Measurements from ENCODE around the gene THADA.

Gene THADA

GRCh38 chr2:43258547-43259156 is 337.2 kb downstream of the THADA start:
- Histone ChIP-seq H3K4me1 (ENCODE audit: control extremely low read depth in 1 of 4, control insufficient read depth in 4 of 4, insufficient read depth in 4 of 4, low read length in 3 of 4) (peaks cover 0 to 5% (median 0%) of the 10 kb centered on the region in 4 experiments), H3K36me3 (ENCODE audit: control insufficient read depth in 4 of 4, insufficient read depth in 4 of 4, low read length in 3 of 4) (peaks cover 2 to 16% (median 9%) of the 10 kb centered on the region in 4 experiments), H3K27me3 (replicated peaks in 2 of 5; ENCODE audit: control insufficient read depth in 4 of 5, insufficient read depth in 5 of 5, low read length in 4 of 5) (no peaks in the 10 kb centered on the region), H3K4me3 (ENCODE audit: control insufficient read depth in 1 of 7, extremely low read depth in 1 of 7, insufficient read depth in 4 of 7, low read depth in 2 of 7, low read length in 6 of 7) (no peak overlapping the region), H3K9me3 (ENCODE audit: control extremely low read depth in 1 of 5, control insufficient read depth in 4 of 5, insufficient read depth in 2 of 5, low read depth in 1 of 5, low read length in 4 of 5) (no peaks in the 10 kb centered on the region), H3K27ac (ENCODE audit: insufficient read depth in 1 of 2, low read depth in 1 of 2, low read length in 2 of 2, poor library complexity in 1 of 2, severe bottlenecking in 2 of 2) (no peak overlapping the region)
- POLR2A ChIA-PET: no interaction called here
- CTCF ChIA-PET: no interaction called here
- WGBS (ENCODE audit: insufficient coverage): 100% methylated on average over 2 of the region's 2 CpGs
- DNase-seq: no peak

GRCh38 chr2:43255296-43255910 is 340.4 kb downstream of the THADA start:
- Histone ChIP-seq H3K36me3 (ENCODE audit: control insufficient read depth in 4 of 4, insufficient read depth in 4 of 4, low read length in 3 of 4) (peaks cover 0 to 15% (median 8%) of the 10 kb centered on the region in 4 experiments), H3K9me3 (ENCODE audit: control extremely low read depth in 1 of 5, control insufficient read depth in 4 of 5, insufficient read depth in 2 of 5, low read depth in 1 of 5, low read length in 4 of 5) (no peaks in the 10 kb centered on the region), H3K27ac (ENCODE audit: insufficient read depth in 1 of 2, low read depth in 1 of 2, low read length in 2 of 2, poor library complexity in 1 of 2, severe bottlenecking in 2 of 2) (no peak overlapping the region), H3K27me3 (replicated peaks in 2 of 5; ENCODE audit: control insufficient read depth in 4 of 5, insufficient read depth in 5 of 5, low read length in 4 of 5) (no peaks in the 10 kb centered on the region), H3K4me3 (ENCODE audit: control insufficient read depth in 1 of 7, extremely low read depth in 1 of 7, insufficient read depth in 4 of 7, low read depth in 2 of 7, low read length in 6 of 7) (no peak overlapping the region), H3K4me1 (ENCODE audit: control extremely low read depth in 1 of 4, control insufficient read depth in 4 of 4, insufficient read depth in 4 of 4, low read length in 3 of 4) (peaks cover 0 to 6% (median 2%) of the 10 kb centered on the region in 4 experiments)
- no peak for DNase-seq
- CTCF ChIA-PET: no interaction called here
- WGBS (ENCODE audit: insufficient coverage): 86% methylated on average over 7 of the region's 8 CpGs
- POLR2A ChIA-PET: no interaction called here

DNA sequence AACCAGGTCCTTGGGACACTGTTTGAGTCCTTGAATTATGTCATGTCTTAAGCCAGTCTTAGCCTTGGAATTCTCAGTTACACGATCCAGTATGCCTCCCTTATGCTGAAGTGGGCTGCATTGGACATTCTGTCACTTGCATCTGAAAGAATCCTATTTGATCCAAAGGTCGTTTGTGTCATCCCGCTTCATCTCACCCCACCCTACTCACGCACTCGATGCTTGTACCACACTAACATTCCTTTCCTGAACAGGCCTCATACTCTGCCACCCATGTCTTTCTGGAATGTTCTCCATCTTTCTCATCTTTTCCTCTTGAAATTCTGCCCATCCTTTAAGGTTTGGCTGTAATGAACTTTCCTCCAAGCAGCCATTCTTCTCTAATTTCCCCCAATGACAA is 341.5 kb downstream of the THADA start:
- Histone ChIP-seq H3K4me1 (ENCODE audit: control extremely low read depth in 1 of 4, control insufficient read depth in 4 of 4, insufficient read depth in 4 of 4, low read length in 3 of 4) (peaks cover 0 to 6% (median 2%) of the 10 kb centered on the region in 4 experiments), H3K4me3 (ENCODE audit: control insufficient read depth in 1 of 7, extremely low read depth in 1 of 7, insufficient read depth in 4 of 7, low read depth in 2 of 7, low read length in 6 of 7) (no peak overlapping the region), H3K36me3 (ENCODE audit: control insufficient read depth in 4 of 4, insufficient read depth in 4 of 4, low read length in 3 of 4) (peaks cover 0 to 15% (median 10%) of the 10 kb centered on the region in 4 experiments), H3K27me3 (replicated peaks in 2 of 5; ENCODE audit: control insufficient read depth in 4 of 5, insufficient read depth in 5 of 5, low read length in 4 of 5) (no peaks in the 10 kb centered on the region), H3K27ac (ENCODE audit: insufficient read depth in 1 of 2, low read depth in 1 of 2, low read length in 2 of 2, poor library complexity in 1 of 2, severe bottlenecking in 2 of 2) (no peak overlapping the region), H3K9me3 (ENCODE audit: control extremely low read depth in 1 of 5, control insufficient read depth in 4 of 5, insufficient read depth in 2 of 5, low read depth in 1 of 5, low read length in 4 of 5) (no peaks in the 10 kb centered on the region)
- POLR2A ChIA-PET: no interaction called here
- DNase-seq: no peak
- CTCF ChIA-PET: interaction anchor here (1.6 to 2.0 kb wide), 2 partner anchors 9 to 229 kb away, joined by 3 to 4 read pairs; no protein-coding TSS in a partner anchor
- whole genome bisulfite sequencing (ENCODE audit: insufficient coverage): 100% methylated on average over 5 of the region's 5 CpGs

GRCh38 chr2:43251171-43251731 is 344.6 kb downstream of the THADA start:
- DNase-seq: no peak
- H3K4me1 ChIP-seq (ENCODE audit: control extremely low read depth in 1 of 4, control insufficient read depth in 4 of 4, insufficient read depth in 4 of 4, low read length in 3 of 4): peaks cover 0 to 6% (median 2%) of the 10 kb centered on the region in 4 experiments
- H3K9me3 ChIP-seq (ENCODE audit: control extremely low read depth in 1 of 5, control insufficient read depth in 4 of 5, insufficient read depth in 2 of 5, low read depth in 1 of 5, low read length in 4 of 5): no peaks in the 10 kb centered on the region
- no peaks in the 10 kb centered on the region for H3K27me3 ChIP-seq (replicated peaks in 2 of 5; ENCODE audit: control insufficient read depth in 4 of 5, insufficient read depth in 5 of 5, low read length in 4 of 5)
- no peak overlapping the region for H3K4me3 ChIP-seq (ENCODE audit: control insufficient read depth in 1 of 7, extremely low read depth in 1 of 7, insufficient read depth in 4 of 7, low read depth in 2 of 7, low read length in 6 of 7)
- POLR2A ChIA-PET: no interaction called here
- CTCF ChIA-PET: interaction anchor here (1.5 kb wide), 1 partner anchor 11 kb away, joined by 3 read pairs; no protein-coding TSS in a partner anchor
- H3K36me3 ChIP-seq (ENCODE audit: control insufficient read depth in 4 of 4, insufficient read depth in 4 of 4, low read length in 3 of 4): peaks cover 0 to 19% (median 11%) of the 10 kb centered on the region in 4 experiments
- H3K27ac ChIP-seq (ENCODE audit: insufficient read depth in 1 of 2, low read depth in 1 of 2, low read length in 2 of 2, poor library complexity in 1 of 2, severe bottlenecking in 2 of 2): no peak overlapping the region
- 60% methylated on average over 1 of the region's 5 CpGs for WGBS (ENCODE audit: insufficient coverage)

GRCh38 chr2:43250015-43250414 is 345.8 kb downstream of the THADA start:
- CTCF ChIA-PET: no interaction called here
- Histone ChIP-seq H3K4me1 (ENCODE audit: control extremely low read depth in 1 of 4, control insufficient read depth in 4 of 4, insufficient read depth in 4 of 4, low read length in 3 of 4) (peaks cover 0 to 6% (median 0%) of the 10 kb centered on the region in 4 experiments), H3K27ac (ENCODE audit: insufficient read depth in 1 of 2, low read depth in 1 of 2, low read length in 2 of 2, poor library complexity in 1 of 2, severe bottlenecking in 2 of 2) (no peak overlapping the region), H3K4me3 (ENCODE audit: control insufficient read depth in 1 of 7, extremely low read depth in 1 of 7, insufficient read depth in 4 of 7, low read depth in 2 of 7, low read length in 6 of 7) (no peak overlapping the region), H3K9me3 (ENCODE audit: control extremely low read depth in 1 of 5, control insufficient read depth in 4 of 5, insufficient read depth in 2 of 5, low read depth in 1 of 5, low read length in 4 of 5) (no peaks in the 10 kb centered on the region), H3K27me3 (replicated peaks in 2 of 5; ENCODE audit: control insufficient read depth in 4 of 5, insufficient read depth in 5 of 5, low read length in 4 of 5) (no peaks in the 10 kb centered on the region), H3K36me3 (ENCODE audit: control insufficient read depth in 4 of 4, insufficient read depth in 4 of 4, low read length in 3 of 4) (peaks cover 0 to 13% (median 10%) of the 10 kb centered on the region in 4 experiments)
- WGBS (ENCODE audit: insufficient coverage): no CpG with 5 or more reads among the region's 2 CpGs
- POLR2A ChIA-PET: no interaction called here
- DNase-seq: no peak

GRCh38 chr2:43248621-43249020 is 347.2 kb downstream of the THADA start:
- no peaks in the 10 kb centered on the region for H3K27me3 ChIP-seq (replicated peaks in 2 of 5; ENCODE audit: control insufficient read depth in 4 of 5, insufficient read depth in 5 of 5, low read length in 4 of 5)
- DNase-seq: no peak
- ChIA-PET POLR2A (no interaction called here), CTCF (interaction anchor here (1.0 kb wide), 1 partner anchor 8 kb away, joined by 3 read pairs; no protein-coding TSS in a partner anchor)
- no peak overlapping the region for H3K27ac ChIP-seq (ENCODE audit: insufficient read depth in 1 of 2, low read depth in 1 of 2, low read length in 2 of 2, poor library complexity in 1 of 2, severe bottlenecking in 2 of 2)
- H3K9me3 ChIP-seq (ENCODE audit: control extremely low read depth in 1 of 5, control insufficient read depth in 4 of 5, insufficient read depth in 2 of 5, low read depth in 1 of 5, low read length in 4 of 5): no peaks in the 10 kb centered on the region
- peaks cover 0 to 13% (median 9%) of the 10 kb centered on the region in 4 experiments for H3K36me3 ChIP-seq (ENCODE audit: control insufficient read depth in 4 of 4, insufficient read depth in 4 of 4, low read length in 3 of 4)
- 94% methylated on average over 6 of the region's 7 CpGs for WGBS (ENCODE audit: insufficient coverage)
- no peak overlapping the region for H3K4me3 ChIP-seq (ENCODE audit: control insufficient read depth in 1 of 7, extremely low read depth in 1 of 7, insufficient read depth in 4 of 7, low read depth in 2 of 7, low read length in 6 of 7)
- peaks cover 0 to 6% (median 0%) of the 10 kb centered on the region in 4 experiments for H3K4me1 ChIP-seq (ENCODE audit: control extremely low read depth in 1 of 4, control insufficient read depth in 4 of 4, insufficient read depth in 4 of 4, low read length in 3 of 4)

DNA sequence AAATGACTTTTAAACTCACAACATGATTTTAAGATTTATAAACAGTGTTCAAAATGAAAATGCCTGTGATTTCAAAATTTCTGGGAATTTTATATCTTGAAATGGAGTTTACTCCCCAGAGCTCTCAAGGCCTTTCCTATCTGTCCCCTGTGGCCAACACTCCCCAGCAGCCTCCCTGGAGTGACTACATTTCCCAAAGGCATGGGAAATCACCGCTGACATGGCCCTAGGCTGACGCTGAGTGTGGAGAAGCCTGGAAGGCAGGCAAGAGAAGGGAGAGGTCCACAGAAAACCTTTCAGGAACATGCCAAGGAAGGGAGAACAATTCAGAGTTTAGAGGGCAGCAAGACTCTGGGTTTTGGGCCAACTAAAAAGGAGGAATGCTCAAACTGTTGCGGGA is 349.2 kb downstream of the THADA start:
- no peak for DNase-seq
- peaks cover 0 to 6% (median 0%) of the 10 kb centered on the region in 4 experiments for H3K4me1 ChIP-seq (ENCODE audit: control extremely low read depth in 1 of 4, control insufficient read depth in 4 of 4, insufficient read depth in 4 of 4, low read length in 3 of 4)
- no peak overlapping the region for H3K4me3 ChIP-seq (ENCODE audit: control insufficient read depth in 1 of 7, extremely low read depth in 1 of 7, insufficient read depth in 4 of 7, low read depth in 2 of 7, low read length in 6 of 7)
- H3K27ac ChIP-seq (ENCODE audit: insufficient read depth in 1 of 2, low read depth in 1 of 2, low read length in 2 of 2, poor library complexity in 1 of 2, severe bottlenecking in 2 of 2): no peak overlapping the region
- CTCF ChIA-PET: no interaction called here
- POLR2A ChIA-PET: no interaction called here
- 100% methylated on average over 2 of the region's 3 CpGs for WGBS (ENCODE audit: insufficient coverage)
- no peaks in the 10 kb centered on the region for H3K27me3 ChIP-seq (replicated peaks in 2 of 5; ENCODE audit: control insufficient read depth in 4 of 5, insufficient read depth in 5 of 5, low read length in 4 of 5)
- no peaks in the 10 kb centered on the region for H3K9me3 ChIP-seq (ENCODE audit: control extremely low read depth in 1 of 5, control insufficient read depth in 4 of 5, insufficient read depth in 2 of 5, low read depth in 1 of 5, low read length in 4 of 5)
- peaks cover 0 to 15% (median 12%) of the 10 kb centered on the region in 4 experiments for H3K36me3 ChIP-seq (ENCODE audit: control insufficient read depth in 4 of 4, insufficient read depth in 4 of 4, low read length in 3 of 4)

All from common myeloid progenitor, CD34-positive (primary cell).